ENCODE data around the gene ELOF1.

Gene ELOF1

GRCh38 chr19:11535792-11536595, 23.0 kb downstream of the ELOF1 start:
- no peak for DNase-seq (ENCODE audit: low read depth)
- peak; percentile 70 for TF ChIP-seq CTCF (IDR thresholded peaks at IDR 0.05; ENCODE audit: control insufficient read depth, insufficient read depth, low read depth, low read length, missing control alignments)
- H3K4me3 ChIP-seq (ENCODE audit: control insufficient read depth, low read depth, low read length): peak overlapping the region; percentile 22

DNA sequence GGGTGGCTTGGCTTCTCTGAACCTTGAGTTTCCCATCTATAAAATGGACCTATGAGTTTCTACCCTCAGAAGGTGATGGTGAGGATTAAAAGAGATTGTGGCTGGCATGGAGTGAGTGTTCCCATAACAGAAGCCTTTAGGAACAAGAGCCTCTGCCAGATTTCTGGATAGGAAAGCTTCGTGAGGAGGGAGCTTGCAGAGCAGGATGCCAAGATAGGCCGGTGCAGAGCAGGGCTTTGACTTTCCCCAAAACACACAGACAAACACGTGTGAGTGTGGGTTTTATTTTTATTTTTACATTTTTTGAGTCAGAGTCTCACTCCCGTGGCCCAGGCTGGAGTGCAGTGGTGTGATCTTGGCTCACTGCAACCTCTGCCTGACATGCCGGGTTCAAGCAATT, 24.1 kb downstream of the ELOF1 start:
- no peak for DNase-seq (ENCODE audit: low read depth)
- H3K4me3 ChIP-seq (ENCODE audit: control insufficient read depth, low read depth, low read length): no peak overlapping the region
- no peak for TF ChIP-seq CTCF (IDR thresholded peaks at IDR 0.05; ENCODE audit: control insufficient read depth, insufficient read depth, low read depth, low read length, missing control alignments)

GRCh38 chr19:11534538-11534937, 24.5 kb downstream of the ELOF1 start:
- TF ChIP-seq CTCF (IDR thresholded peaks at IDR 0.05; ENCODE audit: control insufficient read depth, insufficient read depth, low read depth, low read length, missing control alignments): no peak
- DNase-seq (ENCODE audit: low read depth): no peak

GRCh38 chr19:11530432-11530831, 28.6 kb downstream of the ELOF1 start:
- no peak for DNase-seq (ENCODE audit: low read depth)
- peak; percentile 19 for TF ChIP-seq CTCF (IDR thresholded peaks at IDR 0.05; ENCODE audit: control insufficient read depth, insufficient read depth, low read depth, low read length, missing control alignments)
- H3K4me3 ChIP-seq (ENCODE audit: control insufficient read depth, low read depth, low read length): no peak overlapping the region

More at GRCh38 chr19:11534538-11534937, 24.5 kb downstream of the ELOF1 start:
- H3K4me3 ChIP-seq (ENCODE audit: control insufficient read depth, low read depth, low read length): no peak overlapping the region

DNA sequence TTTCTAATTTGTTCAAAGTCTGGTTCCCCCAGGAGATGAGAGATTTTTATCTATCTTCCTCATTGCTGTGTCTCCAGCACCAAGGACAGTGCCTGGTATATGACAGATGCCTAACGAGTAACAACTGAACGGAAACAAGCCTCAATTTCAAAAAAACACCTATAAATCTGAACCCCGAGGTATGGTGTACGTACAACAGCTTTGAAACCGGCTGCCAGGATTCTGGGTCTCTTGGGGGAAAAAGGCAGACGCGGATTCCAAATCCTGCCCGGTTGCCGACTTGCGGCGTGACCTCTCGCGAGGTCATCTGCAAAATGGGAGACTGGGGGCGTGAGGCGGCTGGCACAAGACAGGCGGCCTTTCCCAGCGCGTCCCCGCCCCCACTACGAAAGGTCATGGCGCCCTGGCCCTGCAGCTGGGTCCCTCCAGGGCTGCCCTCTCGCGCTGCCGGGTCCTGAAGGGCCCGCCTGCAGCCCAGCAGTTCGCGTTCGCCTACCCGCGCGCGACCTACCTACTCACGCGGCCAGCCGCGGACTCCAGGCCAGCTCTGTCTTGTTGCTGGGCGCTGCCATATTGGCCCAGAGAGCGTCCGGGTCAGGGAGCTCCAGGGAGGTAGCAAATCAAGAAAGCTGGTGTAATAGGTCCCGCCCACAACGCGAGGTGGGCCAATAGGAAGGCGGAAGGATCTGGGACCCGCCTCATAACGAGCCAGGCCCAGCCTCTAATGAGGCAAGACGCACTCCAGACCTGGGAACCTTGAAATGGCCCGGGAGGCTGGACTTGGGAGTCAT, 30.3 kb downstream of the ELOF1 start, which contains the start of gene ECSIT:
Gene ECSIT (minus strand): TSS at position 584 of the 791 bp plus-strand sequence. CDS start 9,964 bp downstream, outside the sequence.
- TF ChIP-seq CTCF (IDR thresholded peaks at IDR 0.05; ENCODE audit: control insufficient read depth, insufficient read depth, low read depth, low read length, missing control alignments): no peak
- peak; percentile 92 for DNase-seq (ENCODE audit: low read depth)
- peak within 1 kb of the TSS; percentile 81 for H3K4me3 ChIP-seq (ENCODE audit: control insufficient read depth, low read depth, low read length)

DNA sequence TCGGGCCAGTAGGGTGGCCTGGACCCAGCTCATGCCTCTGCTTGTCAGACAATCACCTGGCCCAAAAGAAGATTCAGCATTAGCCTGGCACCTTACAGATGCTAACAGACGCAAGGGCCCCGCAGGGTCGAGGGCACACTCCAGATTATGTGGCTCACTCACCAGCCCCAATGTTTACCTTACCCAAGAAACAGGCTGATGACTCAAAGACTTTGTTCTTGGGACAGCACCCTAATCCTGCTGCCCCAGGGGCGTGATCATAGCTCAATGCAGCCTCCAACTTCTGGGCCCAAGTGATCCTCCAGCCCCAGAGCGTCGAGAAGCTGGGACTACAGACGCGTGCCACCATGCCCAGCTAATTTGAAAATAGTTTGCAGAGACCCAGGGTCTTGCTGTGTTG, 39.9 kb downstream of the ELOF1 start:
- no peak overlapping the region for H3K4me3 ChIP-seq (ENCODE audit: control insufficient read depth, low read depth, low read length)
- DNase-seq (ENCODE audit: low read depth): no peak
- no peak for TF ChIP-seq CTCF (IDR thresholded peaks at IDR 0.05; ENCODE audit: control insufficient read depth, insufficient read depth, low read depth, low read length, missing control alignments)

Measured in AG09309 (cell line).